ENCODE measurements around the gene DOCK6. TPM values are rescaled to one million over a fixed set of nuclear protein-coding genes. Genes with fewer than 3 reads are reported as not detected.
"Not testable (repeated sequence)": the region's sequence is repeated elsewhere in the genome, so short reads cannot be mapped to it uniquely, and the experiment has no call there.

The DOCK6 gene
- total and polyA plus RNA-seq, 12 donors: 27.6 to 73.3 (median 40.2) TPM

DNA sequence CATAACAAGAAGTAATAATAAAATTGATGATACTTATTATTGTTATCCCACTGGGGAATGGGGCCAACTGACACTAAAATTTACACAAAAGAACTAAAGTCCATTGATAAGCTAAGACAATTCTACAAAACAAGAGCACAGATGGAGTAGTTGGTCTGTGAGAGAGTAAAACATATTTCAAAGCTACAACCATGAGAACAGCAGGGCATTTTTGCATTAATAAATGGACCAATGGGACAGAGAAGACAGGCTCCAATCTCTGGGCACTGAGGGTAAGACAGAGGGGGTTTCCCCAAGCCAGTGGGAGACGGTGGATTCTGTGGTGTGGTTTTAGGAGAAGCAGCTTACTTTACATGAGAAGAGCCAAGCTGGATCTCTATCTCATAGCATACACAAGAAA is 79.3 kb downstream of the DOCK6 start:
- Histone ChIP-seq H3K4me1 (peaks cover 8 to 64% (median 41%) of the 10 kb centered on the region in 9 donors), H3K4me3 (no peak overlapping the region), H3K27me3 (no peaks in the 10 kb centered on the region), H3K27ac (peak overlapping the region in 1 of 10 donors; percentile 13), H3K36me3 (peaks cover 0 to 95% (median 42%) of the 10 kb centered on the region in 9 donors), H3K9me3 (peaks cover 0 to 5% (median 0%) of the 10 kb centered on the region in 11 donors)
- 93 to 98% methylated on average over 1 of the region's 1 CpG for WGBS, 2 donors
- ATAC-seq (no peak), DNase-seq (no peak)
- TF ChIP-seq, protein P1, sequence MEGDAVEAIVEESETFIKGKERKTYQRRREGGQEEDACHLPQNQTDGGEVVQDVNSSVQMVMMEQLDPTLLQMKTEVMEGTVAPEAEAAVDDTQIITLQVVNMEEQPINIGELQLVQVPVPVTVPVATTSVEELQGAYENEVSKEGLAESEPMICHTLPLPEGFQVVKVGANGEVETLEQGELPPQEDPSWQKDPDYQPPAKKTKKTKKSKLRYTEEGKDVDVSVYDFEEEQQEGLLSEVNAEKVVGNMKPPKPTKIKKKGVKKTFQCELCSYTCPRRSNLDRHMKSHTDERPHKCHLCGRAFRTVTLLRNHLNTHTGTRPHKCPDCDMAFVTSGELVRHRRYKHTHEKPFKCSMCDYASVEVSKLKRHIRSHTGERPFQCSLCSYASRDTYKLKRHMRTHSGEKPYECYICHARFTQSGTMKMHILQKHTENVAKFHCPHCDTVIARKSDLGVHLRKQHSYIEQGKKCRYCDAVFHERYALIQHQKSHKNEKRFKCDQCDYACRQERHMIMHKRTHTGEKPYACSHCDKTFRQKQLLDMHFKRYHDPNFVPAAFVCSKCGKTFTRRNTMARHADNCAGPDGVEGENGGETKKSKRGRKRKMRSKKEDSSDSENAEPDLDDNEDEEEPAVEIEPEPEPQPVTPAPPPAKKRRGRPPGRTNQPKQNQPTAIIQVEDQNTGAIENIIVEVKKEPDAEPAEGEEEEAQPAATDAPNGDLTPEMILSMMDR (IDR thresholded peaks at IDR 0.05): no peak
- intact Hi-C loops (cut with DNase I): no loop called here

DNA sequence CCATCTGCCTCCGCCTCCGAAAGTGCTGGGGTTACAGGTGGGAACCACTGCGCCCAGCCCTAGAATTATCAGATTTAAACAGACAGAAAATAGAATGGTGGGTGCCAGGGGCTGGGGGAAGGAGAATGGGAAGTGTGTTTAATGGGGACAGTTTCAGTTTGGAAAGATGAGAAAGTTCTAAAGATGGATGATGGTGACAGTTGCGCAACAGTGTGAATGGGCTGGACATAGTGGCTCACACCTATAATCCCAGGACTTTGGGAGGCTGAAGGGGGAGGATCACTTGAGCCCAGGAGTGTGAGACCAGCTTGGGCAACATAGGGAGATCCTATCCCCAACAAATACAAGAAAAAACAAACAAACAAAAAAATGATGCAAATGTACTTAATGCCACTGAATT is 80.8 kb downstream of the DOCK6 start:
- WGBS, 2 donors: 91 to 93% methylated on average over 4 of the region's 4 CpGs
- ATAC-seq (no peak), DNase-seq (no peak)
- Histone ChIP-seq H3K27ac (peak overlapping the region in 4 of 10 donors; percentile 20 to 77 (median 24)), H3K36me3 (peaks cover 3 to 95% (median 50%) of the 10 kb centered on the region in 9 donors), H3K9me3 (peaks cover 0 to 5% (median 0%) of the 10 kb centered on the region in 11 donors), H3K27me3 (no peaks in the 10 kb centered on the region), H3K4me1 (peaks cover 8 to 53% (median 34%) of the 10 kb centered on the region in 9 donors), H3K4me3 (no peak overlapping the region)
- intact Hi-C loops (cut with DNase I): no loop called here
- TF ChIP-seq, protein P1 (IDR thresholded peaks at IDR 0.05): no peak

DNA sequence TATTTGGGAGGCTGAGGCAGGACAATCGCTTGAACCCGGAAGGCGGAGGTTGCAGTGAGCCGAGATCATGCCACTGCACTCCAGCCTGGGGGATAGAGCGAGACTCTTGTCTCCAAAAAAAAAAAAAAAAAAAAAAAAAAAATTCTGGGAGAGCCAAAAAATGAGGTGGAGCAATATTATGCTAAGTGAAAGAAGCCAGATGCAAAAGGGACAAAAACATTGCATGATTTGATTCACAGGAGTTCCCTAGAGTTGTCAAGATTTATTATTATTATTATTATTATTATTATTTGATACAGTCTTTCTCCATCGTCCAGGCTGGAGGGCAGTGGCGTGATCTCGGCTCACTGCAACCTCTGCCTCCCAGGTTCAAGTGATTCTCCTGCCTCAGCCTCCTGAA is 81.3 kb downstream of the DOCK6 start:
- peak in 2 of 8 donors; percentile 17 to 36 for ATAC-seq
- Histone ChIP-seq H3K27ac (peak overlapping the region in 6 of 10 donors; percentile 24 to 77 (median 56)), H3K36me3 (peaks cover 3 to 95% (median 50%) of the 10 kb centered on the region in 9 donors), H3K4me1 (peaks cover 8 to 51% (median 33%) of the 10 kb centered on the region in 9 donors)
- WGBS, 2 donors: 73 to 75% methylated on average over 8 of the region's 8 CpGs
- intact Hi-C loops (cut with DNase I); H3K4me3 ChIP-seq; H3K9me3 ChIP-seq; H3K27me3 ChIP-seq; DNase-seq: not testable (repeated sequence)

DNA sequence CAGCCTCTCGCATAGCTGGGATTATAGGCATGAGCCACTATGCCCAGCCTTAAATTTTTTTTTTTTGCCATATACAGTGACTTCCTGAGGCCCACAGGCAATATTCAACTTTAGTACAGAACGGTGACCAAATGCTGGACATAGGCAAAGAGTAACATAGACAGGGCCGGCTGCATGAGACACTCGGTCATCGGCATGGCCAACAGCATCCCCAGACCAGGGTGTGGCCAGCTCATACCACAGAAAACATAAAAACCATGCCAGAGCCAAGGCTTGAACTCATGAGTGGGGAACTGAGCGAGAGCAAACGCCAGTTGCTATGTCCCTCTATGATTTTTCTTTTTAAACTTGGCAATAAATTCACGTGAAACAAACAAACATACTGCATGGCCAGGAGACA is 82.0 kb downstream of the DOCK6 start:
- TF ChIP-seq, protein P1 (IDR thresholded peaks at IDR 0.05): no peak
- Histone ChIP-seq H3K9me3 (peaks cover 0 to 5% (median 0%) of the 10 kb centered on the region in 11 donors), H3K36me3 (peaks cover 3 to 95% (median 51%) of the 10 kb centered on the region in 9 donors), H3K4me3 (no peak overlapping the region), H3K27ac (peak overlapping the region in 9 of 10 donors; percentile 24 to 77 (median 56)), H3K27me3 (no peaks in the 10 kb centered on the region), H3K4me1 (peaks cover 8 to 47% (median 30%) of the 10 kb centered on the region in 9 donors)
- ATAC-seq (peak in 5 of 8 donors; percentile 21 to 58 (median 38)), DNase-seq (no peak)
- WGBS, 2 donors: 48 to 49% methylated on average over 8 of the region's 8 CpGs
- intact Hi-C loops (cut with DNase I): no loop called here

DNA sequence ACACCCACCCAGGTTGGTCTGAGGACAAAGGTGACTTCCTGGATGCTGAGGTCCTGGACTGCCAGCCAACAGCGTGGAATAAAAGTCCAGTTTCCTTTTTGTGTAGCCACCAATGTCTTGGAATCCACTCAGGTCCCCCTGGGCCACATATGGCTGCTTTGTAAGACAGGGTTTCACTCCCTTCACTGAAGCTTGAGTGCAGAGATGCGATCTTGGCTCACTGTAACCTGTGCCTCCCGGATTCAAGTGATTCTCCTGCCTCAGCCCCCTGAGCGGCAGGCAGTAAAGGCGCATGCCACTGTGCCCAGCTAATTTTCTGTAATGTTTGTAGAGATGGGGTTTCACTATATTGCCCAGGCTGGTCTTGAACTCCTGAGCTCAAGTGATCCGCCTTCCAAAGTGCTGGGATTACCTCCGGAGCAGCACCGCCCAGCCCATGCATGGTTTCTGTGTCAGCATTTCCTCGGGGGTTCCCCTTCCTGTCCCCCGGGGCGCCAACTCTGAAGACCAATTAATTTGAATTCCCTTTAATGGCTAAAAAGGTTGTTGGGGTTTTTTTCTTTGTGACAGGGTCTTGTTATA is 82.5 kb downstream of the DOCK6 start:
- H3K27me3 ChIP-seq: no peaks in the 10 kb centered on the region
- 48 to 57% methylated on average over 11 of the region's 11 CpGs for WGBS, 2 donors
- H3K4me1 ChIP-seq: peaks cover 8 to 43% (median 25%) of the 10 kb centered on the region in 9 donors
- H3K4me3 ChIP-seq: peak overlapping the region in 1 of 10 donors; percentile 0
- TF ChIP-seq, protein P1 (IDR thresholded peaks at IDR 0.05): no peak
- DNase-seq (no peak), ATAC-seq (peak in 7 of 8 donors; percentile 31 to 53 (median 42))
- H3K9me3 ChIP-seq: peaks cover 0 to 5% (median 0%) of the 10 kb centered on the region in 11 donors
- H3K36me3 ChIP-seq: peaks cover 3 to 95% (median 48%) of the 10 kb centered on the region in 9 donors
- H3K27ac ChIP-seq: peak overlapping the region in 9 of 10 donors; percentile 24 to 77 (median 57)
- intact Hi-C loops (cut with DNase I): no loop called here

DNA sequence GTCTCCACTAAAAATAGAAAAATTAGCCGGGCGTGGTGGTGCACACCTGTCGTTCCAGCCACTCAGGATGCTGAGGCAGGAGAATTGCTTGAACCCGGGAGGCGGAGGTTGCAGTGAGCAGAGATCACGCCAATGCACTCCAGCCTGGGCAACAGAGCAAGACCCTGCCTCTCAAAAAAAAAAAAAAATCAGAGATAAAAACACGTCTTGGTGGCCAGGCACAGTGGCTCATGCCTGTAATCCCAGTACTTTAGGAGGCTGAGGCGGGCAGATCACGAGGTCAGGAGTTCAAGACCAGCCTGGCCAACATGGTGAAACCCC is 83.2 kb downstream of the DOCK6 start:
- H3K4me3 ChIP-seq: peak overlapping the region in 1 of 10 donors; percentile 0
- ATAC-seq; H3K9me3 ChIP-seq; H3K27me3 ChIP-seq; intact Hi-C loops (cut with DNase I); DNase-seq: not testable (repeated sequence)
- WGBS, 2 donors: 88 to 89% methylated on average over 9 of the region's 9 CpGs
- peaks cover 4 to 95% (median 55%) of the 10 kb centered on the region in 9 donors for H3K36me3 ChIP-seq
- peak overlapping the region in 8 of 10 donors; percentile 42 to 77 (median 58) for H3K27ac ChIP-seq
- H3K4me1 ChIP-seq: peaks cover 8 to 36% (median 25%) of the 10 kb centered on the region in 9 donors
